GM06990 (cell line): ENCODE data around the gene ELMO1.

Experiments
- DNase-seq: peaks from one replicate; pipeline ENCODE4 v3.0.0-alpha.2; 2011; ENCODE audit not compliant: insufficient read length; ENCODE audit errors: extremely low read depth
- H3K27me3 ChIP-seq: replicated peaks from 2 replicates; pipeline ENCODE4 v1.6.0; 2011; ENCODE audit warnings: low read length; ENCODE audit not compliant: control insufficient read depth, insufficient read depth
- H3K36me3 ChIP-seq: 2 replicates; pipeline ENCODE4 v1.5.1; 2011; ENCODE audit warnings: low read length; ENCODE audit not compliant: control insufficient read depth, insufficient read depth
- H3K4me3 ChIP-seq: replicated peaks from 2 replicates; pipeline ENCODE4 v1.5.1; 2011; ENCODE audit warnings: low read depth, mild to moderate bottlenecking, control low read depth, low read length
- TF ChIP-seq, protein P1 (sequence below): IDR thresholded peaks from 2 replicates; pipeline ENCODE4 v1.5.1; 2011; ENCODE audit warnings: low read length, control low read depth, mild to moderate bottlenecking, inconsistent platforms; ENCODE audit not compliant: insufficient read depth, poor library complexity, severe bottlenecking

Gene ELMO1

DNA sequence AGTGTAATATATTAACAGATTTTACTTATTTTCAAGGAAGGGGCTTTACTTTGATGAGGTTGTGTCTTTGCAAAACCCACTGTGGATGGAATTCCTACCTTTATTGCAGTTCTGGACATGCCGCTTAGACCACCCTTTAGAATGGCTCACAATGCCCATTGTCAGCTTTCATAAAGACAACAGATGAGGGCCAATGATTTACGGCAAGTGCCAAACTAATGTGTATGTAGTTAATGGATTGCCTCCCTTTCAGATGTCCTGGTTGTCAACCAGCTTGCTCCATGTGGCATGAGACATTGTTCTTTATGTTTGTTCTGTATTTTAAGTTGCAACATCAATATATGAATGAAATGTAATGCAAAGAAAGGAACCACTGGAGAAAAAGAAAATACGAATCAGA lies 35.0 kb upstream of the ELMO1 start:
- no peak for DNase-seq
- H3K4me3 ChIP-seq: no peak overlapping the region
- H3K27me3 ChIP-seq: no peaks in the 10 kb centered on the region; the same call in 1 of the 2 replicates
- TF ChIP-seq, protein P1, sequence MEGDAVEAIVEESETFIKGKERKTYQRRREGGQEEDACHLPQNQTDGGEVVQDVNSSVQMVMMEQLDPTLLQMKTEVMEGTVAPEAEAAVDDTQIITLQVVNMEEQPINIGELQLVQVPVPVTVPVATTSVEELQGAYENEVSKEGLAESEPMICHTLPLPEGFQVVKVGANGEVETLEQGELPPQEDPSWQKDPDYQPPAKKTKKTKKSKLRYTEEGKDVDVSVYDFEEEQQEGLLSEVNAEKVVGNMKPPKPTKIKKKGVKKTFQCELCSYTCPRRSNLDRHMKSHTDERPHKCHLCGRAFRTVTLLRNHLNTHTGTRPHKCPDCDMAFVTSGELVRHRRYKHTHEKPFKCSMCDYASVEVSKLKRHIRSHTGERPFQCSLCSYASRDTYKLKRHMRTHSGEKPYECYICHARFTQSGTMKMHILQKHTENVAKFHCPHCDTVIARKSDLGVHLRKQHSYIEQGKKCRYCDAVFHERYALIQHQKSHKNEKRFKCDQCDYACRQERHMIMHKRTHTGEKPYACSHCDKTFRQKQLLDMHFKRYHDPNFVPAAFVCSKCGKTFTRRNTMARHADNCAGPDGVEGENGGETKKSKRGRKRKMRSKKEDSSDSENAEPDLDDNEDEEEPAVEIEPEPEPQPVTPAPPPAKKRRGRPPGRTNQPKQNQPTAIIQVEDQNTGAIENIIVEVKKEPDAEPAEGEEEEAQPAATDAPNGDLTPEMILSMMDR: no peak
- no peaks in the 10 kb centered on the region for H3K36me3 ChIP-seq

DNA sequence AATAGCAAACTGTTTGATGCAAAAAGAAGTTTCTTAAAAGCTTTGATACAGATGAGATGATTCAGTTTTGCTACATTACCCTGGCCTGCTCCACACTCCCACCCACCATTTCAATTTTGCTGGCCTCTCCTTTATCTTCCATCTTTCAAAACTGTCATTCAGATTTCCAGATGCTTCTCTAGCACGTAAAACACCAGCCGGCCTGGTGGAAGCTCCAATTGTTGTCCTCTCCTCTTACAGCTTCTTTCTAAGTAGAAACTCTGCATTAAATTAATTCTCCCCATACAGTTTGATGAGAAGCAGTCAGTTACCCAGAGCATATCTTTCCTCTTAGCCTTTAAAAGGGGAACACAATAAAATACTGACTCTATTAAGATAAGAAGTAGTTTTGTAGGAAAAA lies 34.3 kb upstream of the ELMO1 start:
- no peaks in the 10 kb centered on the region for H3K36me3 ChIP-seq
- no peak overlapping the region for H3K4me3 ChIP-seq
- TF ChIP-seq, protein P1: no peak
- H3K27me3 ChIP-seq: no peaks in the 10 kb centered on the region; the same call in 1 of the 2 replicates
- no peak for DNase-seq

DNA sequence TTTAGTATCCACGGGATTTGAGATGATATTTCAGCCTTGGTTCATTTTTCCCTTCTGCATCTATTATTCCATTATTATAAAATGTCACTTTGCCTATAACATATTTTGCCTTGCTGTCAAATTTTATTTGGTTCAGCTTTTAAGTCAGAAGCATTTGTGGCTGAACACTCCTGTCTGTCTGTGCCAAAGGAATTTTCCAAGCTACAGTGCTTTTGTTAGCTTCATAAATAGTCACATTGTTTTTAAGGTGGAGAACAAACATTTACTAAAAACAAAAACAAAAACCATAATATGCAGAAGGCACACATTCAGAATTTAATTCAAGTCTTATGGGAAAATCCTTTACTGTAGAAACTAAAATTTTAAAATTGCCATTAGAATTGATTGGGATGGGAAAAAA lies 33.8 kb upstream of the ELMO1 start:
- no peak for DNase-seq
- TF ChIP-seq, protein P1: no peak
- Histone ChIP-seq H3K27me3 (no peaks in the 10 kb centered on the region; the same call in 1 of the 2 replicates), H3K36me3 (no peaks in the 10 kb centered on the region), H3K4me3 (no peak overlapping the region)

DNA sequence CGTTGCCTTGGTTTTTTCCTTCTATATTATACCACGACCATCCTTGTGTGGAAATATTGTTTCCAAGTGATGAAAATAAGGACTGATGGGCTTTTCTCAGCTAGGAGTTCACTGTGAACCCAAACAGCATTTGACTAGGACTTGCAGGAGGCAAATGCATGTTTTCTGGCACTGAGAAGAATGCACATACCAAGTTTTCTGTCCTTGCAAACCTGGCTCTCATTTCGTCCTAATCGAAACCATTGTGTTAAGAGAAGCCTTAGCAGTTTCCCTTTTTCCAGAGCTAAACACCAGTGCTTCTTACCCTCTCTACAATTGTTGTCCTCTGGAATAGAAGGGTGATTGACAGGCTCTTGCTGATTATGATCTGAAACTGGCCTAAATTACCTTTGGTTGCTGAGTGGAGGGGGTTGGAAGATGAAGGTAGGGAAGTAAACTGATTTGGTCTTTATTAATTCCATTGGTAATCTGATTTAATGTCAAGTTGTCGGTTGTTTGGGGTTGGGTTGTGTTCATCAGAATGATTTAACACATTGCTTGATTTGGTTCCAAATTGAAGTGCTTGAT lies 33.1 kb upstream of the ELMO1 start:
- DNase-seq: no peak
- H3K36me3 ChIP-seq: no peaks in the 10 kb centered on the region
- TF ChIP-seq, protein P1: no peak
- no peak overlapping the region for H3K4me3 ChIP-seq
- H3K27me3 ChIP-seq: no peaks in the 10 kb centered on the region; the same call in 1 of the 2 replicates

DNA sequence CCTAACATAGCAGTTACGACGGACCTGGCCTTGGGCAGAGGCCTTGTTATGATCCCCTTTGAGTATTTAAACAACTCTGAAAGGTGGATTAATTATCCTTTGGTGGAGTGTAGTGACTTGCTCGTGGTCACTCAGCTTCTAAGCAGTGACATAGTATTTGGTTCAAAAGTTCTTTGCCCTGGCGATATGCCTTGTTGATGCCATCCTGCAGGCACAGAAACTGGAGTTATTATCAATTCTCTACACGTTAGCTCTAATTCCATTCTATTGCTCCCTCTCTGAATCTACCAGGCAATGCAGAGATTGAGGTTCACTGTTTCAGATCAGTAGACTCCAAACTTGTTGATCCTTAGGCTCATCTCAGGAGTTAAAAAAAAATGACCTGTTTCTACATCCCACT lies 32.5 kb upstream of the ELMO1 start:
- Histone ChIP-seq H3K4me3 (no peak overlapping the region), H3K36me3 (no peaks in the 10 kb centered on the region), H3K27me3 (no peaks in the 10 kb centered on the region; the same call in 1 of the 2 replicates)
- DNase-seq: no peak
- TF ChIP-seq, protein P1: no peak
